GM20000 (cell line): Measurements from ENCODE around the gene CLDN12.

Experiments used
- DNase-seq: peaks from one replicate; pipeline ENCODE4 v3.0.0; 2012; ENCODE audit warnings: low spot score
- TF ChIP-seq, protein P1 (sequence below): IDR thresholded peaks from 2 replicates; pipeline ENCODE4 v1.5.1; 2012; ENCODE audit warnings: mild to moderate bottlenecking, control low read depth; ENCODE audit errors: extremely low read depth, missing control alignments

The CLDN12 gene

DNA sequence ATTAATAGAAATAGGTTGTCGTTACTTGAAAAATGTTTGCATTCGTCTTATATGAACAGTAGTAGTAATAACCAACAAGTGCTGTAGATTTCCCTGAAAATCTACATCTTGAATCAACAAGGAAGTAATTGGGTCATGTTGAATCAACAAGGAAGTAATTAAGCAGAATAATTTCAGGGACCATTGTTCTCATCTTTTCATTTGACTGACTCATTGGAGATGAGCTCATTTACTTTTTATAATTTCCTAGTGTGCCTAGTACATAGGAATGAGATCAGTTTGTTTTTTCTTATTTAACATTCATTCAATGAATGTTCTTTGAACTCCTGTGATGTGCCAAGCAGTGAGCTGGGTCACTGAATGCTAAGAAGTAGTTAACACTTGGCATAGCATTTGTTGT lies 8.2 kb downstream of the CLDN12 start:
- no peak for DNase-seq
- TF ChIP-seq, protein P1, sequence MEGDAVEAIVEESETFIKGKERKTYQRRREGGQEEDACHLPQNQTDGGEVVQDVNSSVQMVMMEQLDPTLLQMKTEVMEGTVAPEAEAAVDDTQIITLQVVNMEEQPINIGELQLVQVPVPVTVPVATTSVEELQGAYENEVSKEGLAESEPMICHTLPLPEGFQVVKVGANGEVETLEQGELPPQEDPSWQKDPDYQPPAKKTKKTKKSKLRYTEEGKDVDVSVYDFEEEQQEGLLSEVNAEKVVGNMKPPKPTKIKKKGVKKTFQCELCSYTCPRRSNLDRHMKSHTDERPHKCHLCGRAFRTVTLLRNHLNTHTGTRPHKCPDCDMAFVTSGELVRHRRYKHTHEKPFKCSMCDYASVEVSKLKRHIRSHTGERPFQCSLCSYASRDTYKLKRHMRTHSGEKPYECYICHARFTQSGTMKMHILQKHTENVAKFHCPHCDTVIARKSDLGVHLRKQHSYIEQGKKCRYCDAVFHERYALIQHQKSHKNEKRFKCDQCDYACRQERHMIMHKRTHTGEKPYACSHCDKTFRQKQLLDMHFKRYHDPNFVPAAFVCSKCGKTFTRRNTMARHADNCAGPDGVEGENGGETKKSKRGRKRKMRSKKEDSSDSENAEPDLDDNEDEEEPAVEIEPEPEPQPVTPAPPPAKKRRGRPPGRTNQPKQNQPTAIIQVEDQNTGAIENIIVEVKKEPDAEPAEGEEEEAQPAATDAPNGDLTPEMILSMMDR = no peak

DNA sequence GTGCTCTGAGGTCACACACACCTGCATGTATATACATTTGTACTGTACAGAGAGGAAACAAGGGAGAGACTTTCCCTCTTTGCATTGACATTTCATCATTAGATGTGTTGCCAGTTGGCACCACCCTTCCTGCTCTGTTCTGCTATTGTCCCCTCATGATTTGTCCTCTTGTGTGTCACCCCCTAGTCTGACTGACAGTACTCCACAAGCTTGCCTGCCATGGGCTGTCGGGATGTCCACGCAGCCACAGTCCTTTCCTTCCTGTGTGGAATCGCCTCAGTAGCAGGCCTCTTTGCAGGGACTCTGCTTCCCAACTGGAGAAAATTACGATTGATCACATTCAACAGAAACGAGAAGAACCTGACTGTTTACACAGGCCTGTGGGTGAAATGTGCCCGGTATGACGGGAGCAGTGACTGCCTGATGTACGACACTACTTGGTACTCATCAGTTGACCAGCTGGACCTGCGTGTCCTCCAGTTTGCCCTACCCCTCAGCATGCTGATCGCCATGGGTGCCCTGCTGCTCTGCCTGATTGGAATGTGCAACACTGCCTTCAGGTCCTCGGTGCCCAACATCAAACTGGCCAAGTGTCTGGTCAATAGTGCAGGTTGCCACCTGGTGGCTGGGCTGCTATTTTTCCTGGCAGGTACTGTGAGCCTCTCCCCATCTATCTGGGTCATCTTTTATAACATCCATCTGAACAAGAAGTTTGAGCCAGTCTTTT lies 9.4 kb downstream of the CLDN12 start:
- no peak for DNase-seq
- TF ChIP-seq, protein P1 = peak; percentile 39

DNA sequence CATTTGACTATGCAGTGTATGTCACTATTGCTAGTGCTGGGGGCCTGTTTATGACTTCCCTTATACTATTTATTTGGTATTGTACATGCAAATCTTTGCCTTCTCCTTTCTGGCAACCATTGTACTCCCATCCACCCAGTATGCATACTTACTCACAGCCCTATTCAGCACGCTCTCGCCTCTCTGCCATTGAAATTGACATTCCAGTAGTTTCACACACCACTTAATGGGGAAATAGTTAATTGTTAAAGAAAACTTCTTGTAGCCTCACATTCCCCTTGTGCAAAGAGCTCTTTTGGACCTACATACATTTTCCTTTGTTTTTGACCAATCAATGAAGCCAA lies 9.9 kb downstream of the CLDN12 start:
- TF ChIP-seq, protein P1 = no peak
- DNase-seq = no peak

DNA sequence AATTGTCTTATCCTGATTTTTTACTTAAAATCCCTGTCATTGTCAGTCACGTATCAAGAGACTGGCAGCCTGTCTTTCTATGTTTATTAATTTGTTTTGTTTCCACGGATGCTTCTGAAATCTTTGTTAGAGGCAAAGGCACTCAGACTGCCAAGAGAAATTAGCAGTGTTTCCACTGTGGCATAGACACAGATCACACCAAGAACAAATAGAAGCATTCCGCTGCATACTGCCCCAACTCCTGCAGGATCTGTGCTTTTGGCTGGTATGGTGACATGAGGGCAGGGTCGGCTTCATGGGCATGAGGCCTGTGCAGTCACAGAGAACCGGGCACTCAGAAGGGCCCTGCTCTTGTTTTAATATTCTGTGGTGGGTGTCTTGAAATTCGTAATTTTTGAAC lies 18.4 kb downstream of the CLDN12 start:
- TF ChIP-seq, protein P1 = no peak
- DNase-seq = no peak

DNA sequence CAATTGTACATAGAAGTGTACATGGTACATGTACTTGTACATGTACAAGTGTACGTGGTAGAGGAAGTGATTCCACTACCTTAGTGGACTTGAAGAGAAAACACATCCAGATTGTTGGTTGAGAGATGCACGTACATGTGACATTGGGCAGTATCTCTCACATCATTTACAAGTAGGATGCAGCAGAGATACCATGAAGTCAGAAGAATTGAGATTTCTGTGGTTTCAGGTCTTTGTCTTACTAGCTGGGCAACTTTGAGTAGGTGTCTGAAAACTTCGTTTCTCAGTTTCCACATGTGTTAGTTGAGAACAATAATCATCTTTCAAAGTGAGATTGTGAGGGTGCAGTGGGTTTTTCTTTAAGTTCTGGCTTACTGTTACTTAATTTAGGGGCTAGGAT lies 21.5 kb downstream of the CLDN12 start:
- DNase-seq = peak; percentile 25
- TF ChIP-seq, protein P1 = no peak

DNA sequence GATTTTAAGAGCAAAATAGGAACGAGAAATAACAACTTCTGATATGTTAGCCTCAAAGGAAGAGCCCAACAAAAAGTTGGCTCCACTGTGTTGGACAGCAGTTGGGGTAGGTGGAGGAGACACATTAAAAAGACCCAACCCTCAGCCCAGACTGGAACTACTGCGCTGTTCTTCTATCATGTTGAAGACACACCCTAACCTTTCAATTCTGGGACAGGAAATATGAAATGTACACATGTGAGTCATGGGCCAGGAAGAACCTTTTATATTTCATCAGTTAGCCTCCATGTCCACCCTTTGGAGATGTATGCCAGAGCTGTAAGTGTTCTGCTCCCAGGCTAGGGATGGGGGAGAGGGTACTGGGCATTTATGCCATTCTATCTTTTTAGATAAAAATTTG lies 22.1 kb downstream of the CLDN12 start:
- TF ChIP-seq, protein P1 = no peak
- no peak for DNase-seq

DNA sequence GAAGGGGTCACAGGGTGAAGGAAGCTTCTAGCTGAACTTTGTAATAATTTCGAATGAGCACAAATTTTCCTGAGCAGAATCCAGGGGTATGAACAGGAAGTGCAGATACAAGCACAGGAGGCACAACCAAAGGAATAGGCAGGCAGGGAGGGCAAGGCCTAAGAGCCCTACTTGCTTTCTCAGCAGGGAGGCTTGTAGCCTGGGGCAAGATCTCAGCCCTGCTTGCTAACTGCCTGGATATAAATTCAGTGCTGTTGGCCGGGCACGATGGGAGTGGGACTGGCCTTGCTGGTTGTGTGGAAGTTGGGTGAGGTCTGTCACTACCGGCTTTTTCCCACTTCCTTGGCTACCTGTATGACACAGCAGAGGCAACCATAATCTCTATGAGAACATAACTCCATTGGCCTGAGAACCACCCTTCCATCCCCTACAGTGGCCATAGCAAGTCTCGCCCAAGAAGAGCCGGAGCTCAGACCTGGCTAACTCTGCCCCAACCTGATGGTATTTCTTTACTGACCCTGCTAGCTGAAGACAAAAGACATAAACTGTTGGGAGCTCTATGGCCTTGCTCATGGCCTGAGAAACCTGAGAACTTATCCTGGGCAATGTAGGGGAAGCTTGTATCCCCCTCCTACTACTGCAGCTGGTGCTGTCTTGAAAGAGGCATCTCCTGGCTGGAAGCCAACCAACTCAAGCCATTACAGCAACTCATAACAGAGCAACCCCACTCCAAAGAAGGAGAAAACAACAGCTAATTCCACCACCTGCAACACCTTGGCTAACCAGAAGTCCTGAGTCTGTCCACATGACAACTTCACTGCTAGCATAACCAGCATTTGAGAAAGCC lies 27.6 kb downstream of the CLDN12 start:
- DNase-seq = no peak
- TF ChIP-seq, protein P1 = no peak
